ENCODE results near the gene TRHDE.

Gene TRHDE

GRCh38 chr12:72546106-72546505 is 273.9 kb downstream of the TRHDE start:
- H3K4me3 ChIP-seq (replicated peaks; ENCODE audit: low read depth, low read length): no peak overlapping the region
- TF ChIP-seq CTCF (IDR thresholded peaks at IDR 0.05; ENCODE audit: low read length, missing control alignments): no peak
- DNase-seq (ENCODE audit: low read depth): no peak

GRCh38 chr12:72547573-72547972 is 275.4 kb downstream of the TRHDE start:
- no peak for TF ChIP-seq CTCF (IDR thresholded peaks at IDR 0.05; ENCODE audit: low read length, missing control alignments)
- DNase-seq (ENCODE audit: low read depth): no peak

GRCh38 chr12:72549184-72549583 is 277.0 kb downstream of the TRHDE start:
- H3K4me3 ChIP-seq (replicated peaks; ENCODE audit: low read depth, low read length): no peak overlapping the region
- DNase-seq (ENCODE audit: low read depth): no peak
- no peak for TF ChIP-seq CTCF (IDR thresholded peaks at IDR 0.05; ENCODE audit: low read length, missing control alignments)

More at GRCh38 chr12:72547573-72547972, 275.4 kb downstream of the TRHDE start:
- no peak overlapping the region for H3K4me3 ChIP-seq (replicated peaks; ENCODE audit: low read depth, low read length)

GRCh38 chr12:72560003-72560769 is 288.0 kb downstream of the TRHDE start:
- DNase-seq (ENCODE audit: low read depth): no peak
- no peak overlapping the region for H3K4me3 ChIP-seq (replicated peaks; ENCODE audit: low read depth, low read length)
- TF ChIP-seq CTCF (IDR thresholded peaks at IDR 0.05; ENCODE audit: low read length, missing control alignments): no peak

GRCh38 chr12:72570601-72571000 is 298.4 kb downstream of the TRHDE start:
- no peak overlapping the region for H3K4me3 ChIP-seq (replicated peaks; ENCODE audit: low read depth, low read length)
- DNase-seq (ENCODE audit: low read depth): no peak
- TF ChIP-seq CTCF (IDR thresholded peaks at IDR 0.05; ENCODE audit: low read length, missing control alignments): no peak

- no peak for TF ChIP-seq CTCF (IDR thresholded peaks at IDR 0.05; ENCODE audit: low read length, missing control alignments)
- no peak overlapping the region for H3K4me3 ChIP-seq (replicated peaks; ENCODE audit: low read depth, low read length)
- DNase-seq (ENCODE audit: low read depth): no peak
These were observed 302.0 kb downstream of the TRHDE start for GRCh38 chr12:72574138-72574537.

GRCh38 chr12:72578327-72578726 is 306.2 kb downstream of the TRHDE start:
- no peak overlapping the region for H3K4me3 ChIP-seq (replicated peaks; ENCODE audit: low read depth, low read length)
- DNase-seq (ENCODE audit: low read depth): no peak
- TF ChIP-seq CTCF (IDR thresholded peaks at IDR 0.05; ENCODE audit: low read length, missing control alignments): no peak

Measured in fibroblast of pulmonary artery (primary cell).